HEK293T (cell line): ENCODE results near the gene RXRG.

Experiments
- FOXA1 ChIP-seq: fragments of 450-650 bp; IDR thresholded peaks from 2 replicates; pipeline ENCODE4 v1.6.1; 2016; ENCODE audit warnings: mild to moderate bottlenecking
- SUZ12 ChIP-seq: fragments of 450-650 bp; IDR thresholded peaks from 2 replicates; pipeline ENCODE4 v1.6.1; 2016; ENCODE audit warnings: mild to moderate bottlenecking

GRCh38 chr1:165439330-165439729, 5.6 kb downstream of the RXRG start:
- TF ChIP-seq SUZ12 = no peak
- no peak for TF ChIP-seq FOXA1
